ENCODE measurements around the gene KLHL3.

The KLHL3 gene

GRCh38 chr5:137630216-137630971, 105.5 kb downstream of the KLHL3 start:
- DNase-seq, result no peak

DNA sequence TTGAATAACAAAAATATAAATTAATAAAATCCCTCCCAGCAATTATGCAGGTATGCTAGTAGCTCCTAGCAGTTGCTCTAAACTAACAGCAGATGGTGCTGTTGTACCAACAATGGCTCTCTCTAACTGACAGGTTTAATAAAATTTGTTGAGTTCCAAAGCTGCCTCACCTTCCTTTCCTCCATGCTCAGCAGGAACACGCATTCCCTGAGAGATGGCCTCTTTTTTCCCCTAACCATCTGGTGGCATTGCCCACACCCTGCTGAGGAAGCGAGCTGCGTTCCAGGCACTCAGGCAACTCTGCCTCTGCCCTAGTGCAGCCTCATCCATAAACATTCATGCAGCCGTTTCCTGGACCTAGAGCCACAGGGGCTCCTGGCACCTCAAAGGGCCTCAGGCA, 106.2 kb downstream of the KLHL3 start:
- DNase-seq, result peak; percentile 29 to 76

GRCh38 chr5:137627706-137628105, 108.2 kb downstream of the KLHL3 start:
- no peak for DNase-seq

DNA sequence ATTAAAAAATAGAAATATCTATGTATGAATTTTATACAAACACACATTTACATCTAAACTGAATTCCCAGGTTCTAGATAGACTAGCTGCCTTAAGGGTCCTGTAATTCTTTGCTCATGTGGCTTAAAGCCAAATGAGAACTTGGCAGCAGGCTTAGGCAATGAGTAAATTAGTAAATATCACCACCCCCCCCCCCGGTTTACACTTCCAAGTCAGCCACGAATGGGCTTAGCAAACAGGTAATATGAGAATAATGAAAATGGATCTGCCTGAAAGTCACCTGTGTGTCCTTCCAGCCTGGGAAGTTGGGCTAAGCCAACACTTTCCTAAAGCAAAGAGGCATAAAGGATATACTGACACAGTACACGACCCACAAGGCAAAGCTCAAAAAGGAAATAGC, 108.6 kb downstream of the KLHL3 start:
- DNase-seq, result no peak

DNA sequence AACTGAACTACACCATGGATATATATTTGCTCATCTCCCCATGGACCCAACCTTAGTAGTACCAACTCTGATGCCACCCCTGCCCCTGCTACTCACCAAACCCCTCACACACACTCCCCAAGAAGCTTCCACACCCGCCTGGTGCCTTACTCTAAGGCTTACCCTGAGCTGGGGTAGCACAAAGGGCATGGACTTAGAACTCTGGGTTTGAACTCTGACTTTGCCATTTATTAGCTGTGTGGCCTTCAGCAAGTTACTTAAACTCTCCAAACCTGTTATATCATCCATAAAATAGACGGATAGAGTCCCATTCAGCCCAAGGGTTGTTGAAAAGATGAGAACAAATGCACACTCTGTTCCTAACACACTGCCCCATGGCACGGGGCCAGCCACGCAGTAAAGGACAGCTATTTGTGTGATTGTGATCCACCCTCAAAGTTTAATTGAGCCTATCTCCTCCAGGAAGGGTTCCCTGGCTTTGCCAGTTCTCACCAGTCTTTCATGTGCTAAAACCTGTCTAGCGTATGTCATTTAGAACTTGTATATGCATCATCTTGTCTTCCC, 111.0 kb downstream of the KLHL3 start:
- DNase-seq, result no peak

- peak; percentile 42 to 51 for DNase-seq
Observed at GRCh38 chr5:137622850-137623249, 113.0 kb downstream of the KLHL3 start.

DNA sequence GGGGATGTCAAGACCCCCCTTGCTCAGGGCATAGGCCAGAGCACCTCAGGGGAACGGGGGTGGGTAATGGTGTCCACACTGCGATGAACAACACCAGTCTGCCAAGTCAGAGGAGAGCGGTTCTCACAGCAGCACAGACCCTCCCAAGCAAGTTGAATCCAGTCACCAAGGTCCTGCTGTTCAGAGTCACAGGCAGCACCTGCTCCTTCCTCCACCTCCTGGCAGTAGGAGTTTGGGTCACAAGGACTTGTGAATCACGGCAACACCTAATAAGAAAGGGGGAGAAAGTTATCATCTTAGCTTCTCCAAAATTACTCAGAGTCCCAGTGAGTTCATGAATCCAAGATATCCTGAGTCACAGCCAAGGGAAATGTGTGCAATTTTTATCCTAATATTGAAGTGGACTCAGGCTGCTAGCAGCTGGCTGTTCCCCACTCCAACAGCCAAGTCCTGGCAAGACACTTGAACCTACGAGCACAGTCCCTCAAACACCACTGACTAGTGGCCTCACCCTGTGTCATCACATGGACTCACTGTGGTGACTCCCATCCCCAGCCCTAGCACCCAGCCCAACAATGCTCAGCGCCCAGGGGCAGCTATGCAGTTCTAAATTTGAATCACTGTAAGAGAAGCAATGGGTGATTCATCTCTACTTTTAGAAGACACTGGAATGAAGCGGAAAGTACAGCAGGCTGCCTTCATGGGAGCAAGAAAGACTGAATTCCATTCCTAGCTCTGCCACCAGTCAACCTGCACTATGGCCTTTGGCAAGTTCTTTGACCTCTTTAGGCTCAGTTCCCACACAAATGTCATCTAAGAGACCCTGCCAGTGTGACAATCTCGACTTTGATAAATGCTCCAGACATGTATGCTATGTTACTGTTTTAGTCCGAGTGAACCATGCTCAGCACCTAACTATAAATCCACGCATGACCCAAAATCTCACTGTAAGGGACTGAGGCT, 113.7 kb downstream of the KLHL3 start:
- no peak for DNase-seq

DNA sequence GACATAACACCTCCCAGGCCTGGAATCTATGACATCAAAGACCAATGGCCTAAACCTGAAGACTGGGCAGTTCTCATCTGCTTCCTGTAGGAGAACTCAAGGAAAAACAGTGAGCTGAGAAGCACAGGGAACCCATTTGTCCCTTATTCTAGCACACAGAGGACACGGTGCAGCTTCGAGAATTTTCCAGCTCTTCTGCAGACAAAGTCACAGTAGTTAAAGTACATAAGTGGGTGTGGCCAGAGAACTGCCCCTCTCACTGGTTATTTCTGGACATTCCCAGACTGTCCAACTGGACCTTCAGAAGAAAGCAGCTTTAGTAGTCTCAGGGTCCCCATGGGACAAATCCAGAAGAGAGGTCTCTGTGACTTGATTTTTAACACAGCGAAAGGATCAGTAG, 114.6 kb downstream of the KLHL3 start:
- DNase-seq, result no peak

GRCh38 chr5:137619191-137619870, 116.6 kb downstream of the KLHL3 start:
- DNase-seq, result no peak

GRCh38 chr5:137618476-137618875, 117.4 kb downstream of the KLHL3 start:
- DNase-seq, result no peak

DNA sequence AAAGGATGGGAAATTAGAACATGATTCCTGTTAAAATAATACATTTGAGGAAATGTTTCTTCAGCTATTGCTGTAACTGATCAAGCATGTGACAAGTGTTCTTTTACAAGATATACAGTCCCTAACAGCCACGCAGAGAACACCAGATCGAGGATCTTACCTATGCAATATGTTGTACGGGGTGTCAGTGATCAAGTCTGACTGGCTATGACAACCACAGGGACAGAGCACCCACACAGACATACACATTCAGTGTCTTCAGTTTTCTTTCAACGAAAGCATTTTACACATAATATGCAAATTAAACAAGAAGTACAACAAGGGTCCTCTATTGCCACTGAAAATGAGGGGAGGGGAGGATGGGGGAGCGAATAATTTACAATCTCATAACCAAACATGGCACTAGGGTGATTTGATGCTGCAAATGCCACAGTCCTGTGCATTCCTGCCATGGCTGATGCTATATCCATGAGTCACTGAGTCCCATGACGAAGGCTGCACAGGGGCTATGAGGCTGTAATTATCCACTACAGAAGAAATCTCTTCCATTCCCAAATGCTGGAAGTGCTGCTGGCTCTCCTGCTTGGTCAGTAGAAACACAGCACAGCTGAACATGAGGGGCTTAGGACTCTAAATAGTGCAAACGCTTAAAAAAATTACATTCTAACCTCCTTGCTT, 118.2 kb downstream of the KLHL3 start:
- no peak for DNase-seq

DNA sequence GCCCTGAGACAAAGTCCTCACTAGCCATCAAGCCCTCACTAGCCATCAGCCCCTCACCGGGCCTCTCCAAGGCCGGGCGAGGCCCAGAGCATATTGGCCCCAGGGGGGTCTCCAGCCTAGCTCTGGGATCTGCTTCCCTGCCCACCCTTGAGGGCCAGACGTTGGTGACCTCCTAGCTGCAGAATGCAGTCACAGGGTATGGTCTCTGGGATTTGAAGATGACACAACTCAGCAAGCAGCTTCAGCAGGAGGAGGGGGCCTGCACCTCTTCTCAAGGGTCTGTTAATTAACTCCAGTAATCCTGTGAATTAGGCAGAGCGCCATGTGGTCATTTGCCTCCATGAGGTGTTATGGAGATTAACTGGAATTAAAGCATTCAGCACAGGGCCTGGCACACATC, 119.8 kb downstream of the KLHL3 start:
- no peak for DNase-seq

DNA sequence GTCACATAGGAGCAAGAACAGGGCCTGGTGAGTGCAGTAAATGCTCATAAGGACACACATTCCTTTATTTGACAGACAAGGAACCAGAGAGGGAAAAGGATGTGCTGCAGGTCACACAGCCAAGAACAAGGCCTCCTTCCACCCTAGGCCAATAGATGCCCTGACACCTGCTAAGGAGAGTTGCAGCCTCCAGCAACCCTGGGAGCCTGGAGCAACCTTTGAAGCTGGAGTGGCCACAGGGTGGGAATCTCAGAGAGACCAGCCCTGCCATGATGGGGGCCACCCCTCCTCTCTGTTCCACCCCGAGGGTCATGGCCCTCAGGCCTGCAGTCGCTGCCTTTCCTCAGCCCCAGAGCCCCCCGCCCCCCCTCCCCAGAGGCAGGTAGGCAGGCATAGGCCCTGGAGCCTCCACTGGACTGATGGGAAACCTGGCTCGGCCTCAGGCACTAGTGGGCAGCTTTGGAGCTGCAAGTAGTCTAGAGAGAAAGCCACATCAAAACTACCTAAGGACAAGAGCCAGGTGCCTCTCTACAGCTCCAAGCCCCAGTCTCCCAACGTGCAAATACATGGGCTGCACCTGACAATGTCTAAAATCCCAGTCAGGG, 120.6 kb downstream of the KLHL3 start:
- no peak for DNase-seq

GRCh38 chr5:137613554-137614265, 122.2 kb downstream of the KLHL3 start:
- DNase-seq, result peak; percentile 89 to 97

GRCh38 chr5:137612576-137612975, 123.3 kb downstream of the KLHL3 start:
- peak in 1 of 2 donors; percentile 25 for DNase-seq

GRCh38 chr5:137611794-137612435, 124.0 kb downstream of the KLHL3 start:
- no peak for DNase-seq

DNA sequence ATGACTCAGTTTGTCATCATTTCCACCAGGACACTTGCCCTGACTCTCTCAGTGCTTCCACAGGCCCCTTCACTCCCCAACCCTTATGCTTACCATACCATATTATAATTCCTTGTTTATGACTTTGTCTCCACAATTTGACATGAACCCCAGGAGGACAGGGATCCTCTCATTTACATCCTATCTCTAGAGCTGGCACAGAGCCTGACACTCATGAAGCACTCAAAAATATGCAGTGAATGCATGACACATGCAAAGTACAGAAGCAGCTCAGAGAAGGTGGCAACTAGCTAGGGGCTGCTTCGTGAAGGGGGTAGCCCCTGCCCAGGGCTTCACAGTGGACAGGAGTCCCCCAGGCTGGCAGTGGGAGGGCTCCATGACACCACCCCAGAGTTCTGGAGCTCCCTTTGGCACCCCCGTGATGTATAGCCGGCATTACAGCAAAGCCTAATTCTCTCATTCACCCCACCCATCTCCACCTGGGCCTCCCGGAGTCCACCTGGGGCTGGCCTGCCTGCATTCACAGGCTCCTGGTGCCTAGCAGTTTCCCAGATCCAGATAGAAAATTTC, 124.8 kb downstream of the KLHL3 start:
- DNase-seq, result no peak

DNA sequence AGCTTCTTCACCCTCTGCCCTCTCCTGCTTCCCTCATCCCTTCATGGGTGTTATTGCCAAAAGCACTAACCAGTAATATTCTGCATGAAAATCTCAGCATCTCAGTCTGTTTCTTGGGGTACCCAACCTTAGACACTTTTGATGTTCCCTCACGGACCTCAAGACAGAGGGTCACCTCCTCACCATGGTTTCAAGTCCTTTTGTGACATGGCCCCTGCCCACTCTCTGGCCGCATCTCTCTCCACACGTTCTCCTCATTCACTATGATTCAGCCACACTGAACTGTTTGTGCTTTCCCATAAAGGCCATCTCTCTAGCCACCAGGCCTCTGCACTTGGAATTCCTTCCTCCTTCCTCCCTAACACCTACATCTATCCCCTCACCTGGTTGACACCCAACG, 125.3 kb downstream of the KLHL3 start:
- DNase-seq, result no peak

GRCh38 chr5:137609127-137609526, 126.8 kb downstream of the KLHL3 start:
- no peak for DNase-seq

- DNase-seq, result no peak
Observed at GRCh38 chr5:137607771-137608170, 128.1 kb downstream of the KLHL3 start.
